Neural cell (in vitro differentiated cells): ENCODE results near the gene LTBP4.

Experiments used
- EP300 ChIP-seq: fragments of 450-650 bp; conservative IDR thresholded peaks from 2 replicates; pipeline ENCODE4 v1.6.1; 2014; ENCODE audit warnings: antibody characterized with exemption, mild to moderate bottlenecking, moderate library complexity; ENCODE audit not compliant: poor library complexity, severe bottlenecking
- EZH2 ChIP-seq: fragments of 200-600, 300-800 bp; shearing (Covaris generic), sonication (generic); IDR thresholded peaks from 2 replicates; pipeline ENCODE4 v1.6.1; 2014; ENCODE audit warnings: antibody characterized with exemption, low read length, borderline replicate concordance, mild to moderate bottlenecking; ENCODE audit not compliant: insufficient read depth, poor library complexity, severe bottlenecking
- MXI1 ChIP-seq: fragments of 450-650 bp; conservative IDR thresholded peaks from 2 replicates; pipeline ENCODE4 v1.6.1; 2014; ENCODE audit warnings: antibody characterized with exemption, mild to moderate bottlenecking; ENCODE audit not compliant: poor library complexity, severe bottlenecking
- POLR2AphosphoS5 ChIP-seq: IDR thresholded peaks from 2 replicates; pipeline ENCODE4 v1.6.1; 2012
- RAD21 ChIP-seq: fragments of 450-650 bp; conservative IDR thresholded peaks from 2 replicates; pipeline ENCODE4 v1.6.1; 2014; ENCODE audit warnings: antibody characterized with exemption, mild to moderate bottlenecking, moderate library complexity
- SMC3 ChIP-seq: fragments of 450-650 bp; conservative IDR thresholded peaks from 2 replicates; pipeline ENCODE4 v1.6.1; 2014; ENCODE audit warnings: antibody characterized with exemption, mild to moderate bottlenecking, moderate library complexity; ENCODE audit not compliant: poor library complexity
- TAF1 ChIP-seq: IDR thresholded peaks from 2 replicates; pipeline ENCODE4 v1.6.1; 2012; ENCODE audit warnings: low read depth
- TF ChIP-seq, protein P1 (sequence below): fragments of 450-650 bp; IDR thresholded peaks from 2 replicates; pipeline ENCODE4 v1.5.1; 2014; ENCODE audit warnings: antibody characterized with exemption, mild to moderate bottlenecking, moderate library complexity; ENCODE audit not compliant: poor library complexity, severe bottlenecking
- TF ChIP-seq, protein P2 (sequence below): IDR thresholded peaks from 2 replicates; pipeline ENCODE4 v1.6.1; 2012; ENCODE audit warnings: borderline replicate concordance

DNA sequence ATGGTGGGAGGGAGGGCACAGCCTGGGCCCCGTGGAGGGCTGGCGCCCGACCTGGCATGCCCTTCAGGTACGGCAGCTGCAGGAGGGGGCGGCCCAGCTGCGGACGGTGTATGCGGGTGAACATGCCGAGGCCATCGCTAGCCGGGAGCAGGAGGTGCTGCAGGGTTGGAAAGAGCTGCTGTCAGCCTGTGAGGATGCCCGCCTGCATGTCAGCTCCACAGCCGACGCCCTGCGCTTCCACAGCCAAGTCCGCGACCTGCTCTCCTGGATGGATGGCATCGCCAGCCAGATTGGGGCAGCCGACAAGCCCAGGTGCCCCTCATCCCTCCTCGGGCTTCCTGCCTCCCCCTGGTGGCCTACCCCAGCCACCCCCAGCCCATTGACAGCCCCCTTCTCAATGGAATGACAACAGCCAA, 41.1 kb upstream of the LTBP4 start:
- TF ChIP-seq EP300: no peak
- TF ChIP-seq, protein P1, sequence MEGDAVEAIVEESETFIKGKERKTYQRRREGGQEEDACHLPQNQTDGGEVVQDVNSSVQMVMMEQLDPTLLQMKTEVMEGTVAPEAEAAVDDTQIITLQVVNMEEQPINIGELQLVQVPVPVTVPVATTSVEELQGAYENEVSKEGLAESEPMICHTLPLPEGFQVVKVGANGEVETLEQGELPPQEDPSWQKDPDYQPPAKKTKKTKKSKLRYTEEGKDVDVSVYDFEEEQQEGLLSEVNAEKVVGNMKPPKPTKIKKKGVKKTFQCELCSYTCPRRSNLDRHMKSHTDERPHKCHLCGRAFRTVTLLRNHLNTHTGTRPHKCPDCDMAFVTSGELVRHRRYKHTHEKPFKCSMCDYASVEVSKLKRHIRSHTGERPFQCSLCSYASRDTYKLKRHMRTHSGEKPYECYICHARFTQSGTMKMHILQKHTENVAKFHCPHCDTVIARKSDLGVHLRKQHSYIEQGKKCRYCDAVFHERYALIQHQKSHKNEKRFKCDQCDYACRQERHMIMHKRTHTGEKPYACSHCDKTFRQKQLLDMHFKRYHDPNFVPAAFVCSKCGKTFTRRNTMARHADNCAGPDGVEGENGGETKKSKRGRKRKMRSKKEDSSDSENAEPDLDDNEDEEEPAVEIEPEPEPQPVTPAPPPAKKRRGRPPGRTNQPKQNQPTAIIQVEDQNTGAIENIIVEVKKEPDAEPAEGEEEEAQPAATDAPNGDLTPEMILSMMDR: no peak
- TF ChIP-seq POLR2AphosphoS5: no peak
- TF ChIP-seq EZH2: no peak
- TF ChIP-seq MXI1: no peak
- no peak for TF ChIP-seq RAD21
- TF ChIP-seq, protein P2, sequence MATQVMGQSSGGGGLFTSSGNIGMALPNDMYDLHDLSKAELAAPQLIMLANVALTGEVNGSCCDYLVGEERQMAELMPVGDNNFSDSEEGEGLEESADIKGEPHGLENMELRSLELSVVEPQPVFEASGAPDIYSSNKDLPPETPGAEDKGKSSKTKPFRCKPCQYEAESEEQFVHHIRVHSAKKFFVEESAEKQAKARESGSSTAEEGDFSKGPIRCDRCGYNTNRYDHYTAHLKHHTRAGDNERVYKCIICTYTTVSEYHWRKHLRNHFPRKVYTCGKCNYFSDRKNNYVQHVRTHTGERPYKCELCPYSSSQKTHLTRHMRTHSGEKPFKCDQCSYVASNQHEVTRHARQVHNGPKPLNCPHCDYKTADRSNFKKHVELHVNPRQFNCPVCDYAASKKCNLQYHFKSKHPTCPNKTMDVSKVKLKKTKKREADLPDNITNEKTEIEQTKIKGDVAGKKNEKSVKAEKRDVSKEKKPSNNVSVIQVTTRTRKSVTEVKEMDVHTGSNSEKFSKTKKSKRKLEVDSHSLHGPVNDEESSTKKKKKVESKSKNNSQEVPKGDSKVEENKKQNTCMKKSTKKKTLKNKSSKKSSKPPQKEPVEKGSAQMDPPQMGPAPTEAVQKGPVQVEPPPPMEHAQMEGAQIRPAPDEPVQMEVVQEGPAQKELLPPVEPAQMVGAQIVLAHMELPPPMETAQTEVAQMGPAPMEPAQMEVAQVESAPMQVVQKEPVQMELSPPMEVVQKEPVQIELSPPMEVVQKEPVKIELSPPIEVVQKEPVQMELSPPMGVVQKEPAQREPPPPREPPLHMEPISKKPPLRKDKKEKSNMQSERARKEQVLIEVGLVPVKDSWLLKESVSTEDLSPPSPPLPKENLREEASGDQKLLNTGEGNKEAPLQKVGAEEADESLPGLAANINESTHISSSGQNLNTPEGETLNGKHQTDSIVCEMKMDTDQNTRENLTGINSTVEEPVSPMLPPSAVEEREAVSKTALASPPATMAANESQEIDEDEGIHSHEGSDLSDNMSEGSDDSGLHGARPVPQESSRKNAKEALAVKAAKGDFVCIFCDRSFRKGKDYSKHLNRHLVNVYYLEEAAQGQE: no peak
- no peak for TF ChIP-seq TAF1
- TF ChIP-seq SMC3: no peak
